GM12891 (cell line): ENCODE measurements around the gene GRK6.

Source experiments
- POLR2A ChIP-seq: IDR thresholded peaks from 2 replicates; pipeline ENCODE4 v1.6.1; 2011; ENCODE audit warnings: low read depth, low read length, control low read depth
- POLR2AphosphoS5 ChIP-seq: IDR thresholded peaks from 2 replicates; pipeline ENCODE4 v1.6.1; 2011; ENCODE audit warnings: low read depth, low read length, control low read depth
- SPI1 ChIP-seq: IDR thresholded peaks from 2 replicates; pipeline ENCODE4 v1.6.1; 2011; ENCODE audit warnings: low read depth, low read length, control low read depth
- TAF1 ChIP-seq: IDR thresholded peaks from 2 replicates; pipeline ENCODE4 v1.6.1; 2011; ENCODE audit warnings: low read depth, low read length, control low read depth

DNA sequence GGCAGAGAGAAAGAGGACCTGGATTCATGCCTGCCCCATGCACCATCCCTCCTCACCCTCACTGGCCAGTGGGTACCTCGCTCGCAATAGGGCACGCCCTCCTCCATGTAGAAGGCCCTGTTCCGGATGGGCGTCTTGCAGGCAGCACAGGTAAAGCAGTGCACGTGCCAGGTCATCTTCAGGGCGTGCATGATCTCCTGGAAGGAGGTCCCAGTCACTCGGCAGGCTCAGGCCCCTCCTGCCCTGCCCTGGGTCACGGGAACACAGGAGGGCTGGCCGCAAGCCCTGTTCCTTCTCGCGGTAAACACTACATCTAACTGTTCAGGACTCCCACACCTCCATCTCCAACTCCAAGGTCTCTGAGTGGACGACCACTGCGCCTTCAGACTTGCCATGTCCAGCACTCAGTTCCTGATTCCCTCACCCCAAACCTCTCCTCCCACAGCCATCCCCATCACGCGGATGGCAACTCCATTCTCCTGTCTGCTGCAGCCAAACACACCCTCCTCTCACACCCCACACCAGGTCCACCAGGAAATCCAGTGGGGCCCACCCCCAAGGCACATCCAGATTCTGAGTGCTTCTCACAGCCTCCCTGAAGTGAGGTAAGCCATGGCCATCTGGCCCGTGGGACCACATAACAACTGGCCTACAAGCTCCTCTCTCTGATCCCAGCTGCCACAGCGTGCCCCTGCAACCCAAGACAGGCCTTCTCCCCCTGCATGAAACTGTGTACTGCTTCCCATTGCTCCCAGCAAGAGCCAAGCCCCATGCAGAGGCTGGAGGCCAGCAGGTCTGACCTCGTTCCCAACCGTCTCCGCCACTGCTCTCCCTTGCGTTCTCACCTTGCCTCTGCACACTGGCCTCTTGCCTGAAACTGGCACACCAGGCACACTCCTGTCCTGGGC lies 57.8 kb downstream of the GRK6 start:
- TF ChIP-seq POLR2AphosphoS5 (peak; percentile 47; the same call in 1 of the 2 replicates), SPI1 (no peak), POLR2A (no peak), TAF1 (no peak)
